ENCODE data around the gene ARHGAP9.

DNA sequence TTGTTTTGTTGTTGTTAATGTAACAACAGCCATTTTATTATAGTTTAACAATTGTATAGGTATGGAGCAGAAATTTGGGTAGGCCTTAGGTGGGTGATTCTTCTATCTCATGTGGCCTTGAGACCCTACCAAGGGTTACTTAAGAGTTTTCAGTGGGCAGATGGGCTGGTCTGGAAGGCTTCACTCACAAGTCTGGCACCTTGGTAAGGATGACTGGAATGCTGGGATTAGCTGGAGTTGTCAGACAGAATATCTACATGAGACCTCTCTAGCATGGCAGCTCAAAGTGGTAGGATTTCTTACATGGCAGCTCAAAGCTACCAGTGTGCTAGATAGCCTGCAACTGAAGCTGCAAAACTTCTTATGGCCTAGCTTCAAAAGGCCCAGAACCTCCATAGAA, 6.0 kb upstream of the ARHGAP9 start:
- TF ChIP-seq, protein P1, sequence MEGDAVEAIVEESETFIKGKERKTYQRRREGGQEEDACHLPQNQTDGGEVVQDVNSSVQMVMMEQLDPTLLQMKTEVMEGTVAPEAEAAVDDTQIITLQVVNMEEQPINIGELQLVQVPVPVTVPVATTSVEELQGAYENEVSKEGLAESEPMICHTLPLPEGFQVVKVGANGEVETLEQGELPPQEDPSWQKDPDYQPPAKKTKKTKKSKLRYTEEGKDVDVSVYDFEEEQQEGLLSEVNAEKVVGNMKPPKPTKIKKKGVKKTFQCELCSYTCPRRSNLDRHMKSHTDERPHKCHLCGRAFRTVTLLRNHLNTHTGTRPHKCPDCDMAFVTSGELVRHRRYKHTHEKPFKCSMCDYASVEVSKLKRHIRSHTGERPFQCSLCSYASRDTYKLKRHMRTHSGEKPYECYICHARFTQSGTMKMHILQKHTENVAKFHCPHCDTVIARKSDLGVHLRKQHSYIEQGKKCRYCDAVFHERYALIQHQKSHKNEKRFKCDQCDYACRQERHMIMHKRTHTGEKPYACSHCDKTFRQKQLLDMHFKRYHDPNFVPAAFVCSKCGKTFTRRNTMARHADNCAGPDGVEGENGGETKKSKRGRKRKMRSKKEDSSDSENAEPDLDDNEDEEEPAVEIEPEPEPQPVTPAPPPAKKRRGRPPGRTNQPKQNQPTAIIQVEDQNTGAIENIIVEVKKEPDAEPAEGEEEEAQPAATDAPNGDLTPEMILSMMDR (IDR thresholded peaks at IDR 0.05) = no peak
- no peak for TF ChIP-seq POLR2AphosphoS5 (IDR thresholded peaks at IDR 0.05)
- TF ChIP-seq EP300 (IDR thresholded peaks at IDR 0.05) = no peak

Data from suprapubic skin (tissue), 4 donors.